ENCODE results near the gene RAB17.
"Not testable (repeated sequence)": the region's sequence is repeated elsewhere in the genome, so short reads cannot be mapped to it uniquely, and the experiment has no call there.

Gene RAB17

DNA sequence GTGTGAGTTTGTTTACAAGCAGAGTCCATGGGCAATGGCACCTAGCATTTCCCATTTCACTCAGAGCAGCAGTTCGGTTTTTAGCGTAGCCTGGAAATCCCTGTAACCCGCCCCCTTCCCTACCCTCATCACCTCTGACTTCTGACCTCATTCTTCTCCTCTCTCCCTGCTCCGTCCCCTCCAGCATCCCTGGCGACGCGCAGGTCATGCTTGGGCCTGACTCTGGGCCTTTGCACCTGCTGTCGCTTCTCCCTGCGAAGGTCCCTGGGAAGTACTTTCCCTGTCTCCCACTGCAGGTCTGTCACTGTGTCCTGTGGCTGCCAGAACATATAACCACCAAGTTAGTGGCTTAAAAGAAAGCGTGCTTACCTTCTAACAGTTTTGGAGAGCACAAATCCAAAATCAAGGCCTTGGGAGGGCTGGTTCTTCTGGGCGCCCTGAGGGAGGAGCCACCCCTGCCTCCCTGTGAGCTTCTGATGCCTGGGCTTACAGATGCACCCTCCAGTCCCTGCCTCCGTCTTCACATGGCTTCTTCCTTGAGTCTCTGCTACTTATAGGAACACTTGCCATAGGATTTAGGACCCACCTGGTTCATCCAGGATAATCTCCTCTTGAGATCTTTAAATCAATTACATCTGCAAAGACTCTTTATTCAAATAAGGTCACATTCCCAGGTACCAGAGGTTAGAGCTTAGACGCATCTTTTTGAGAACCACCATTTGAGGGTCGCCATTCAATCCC is 8.1 kb upstream of the RAB17 start:
- no peak for DNase-seq (ENCODE audit: low spot score)

DNA sequence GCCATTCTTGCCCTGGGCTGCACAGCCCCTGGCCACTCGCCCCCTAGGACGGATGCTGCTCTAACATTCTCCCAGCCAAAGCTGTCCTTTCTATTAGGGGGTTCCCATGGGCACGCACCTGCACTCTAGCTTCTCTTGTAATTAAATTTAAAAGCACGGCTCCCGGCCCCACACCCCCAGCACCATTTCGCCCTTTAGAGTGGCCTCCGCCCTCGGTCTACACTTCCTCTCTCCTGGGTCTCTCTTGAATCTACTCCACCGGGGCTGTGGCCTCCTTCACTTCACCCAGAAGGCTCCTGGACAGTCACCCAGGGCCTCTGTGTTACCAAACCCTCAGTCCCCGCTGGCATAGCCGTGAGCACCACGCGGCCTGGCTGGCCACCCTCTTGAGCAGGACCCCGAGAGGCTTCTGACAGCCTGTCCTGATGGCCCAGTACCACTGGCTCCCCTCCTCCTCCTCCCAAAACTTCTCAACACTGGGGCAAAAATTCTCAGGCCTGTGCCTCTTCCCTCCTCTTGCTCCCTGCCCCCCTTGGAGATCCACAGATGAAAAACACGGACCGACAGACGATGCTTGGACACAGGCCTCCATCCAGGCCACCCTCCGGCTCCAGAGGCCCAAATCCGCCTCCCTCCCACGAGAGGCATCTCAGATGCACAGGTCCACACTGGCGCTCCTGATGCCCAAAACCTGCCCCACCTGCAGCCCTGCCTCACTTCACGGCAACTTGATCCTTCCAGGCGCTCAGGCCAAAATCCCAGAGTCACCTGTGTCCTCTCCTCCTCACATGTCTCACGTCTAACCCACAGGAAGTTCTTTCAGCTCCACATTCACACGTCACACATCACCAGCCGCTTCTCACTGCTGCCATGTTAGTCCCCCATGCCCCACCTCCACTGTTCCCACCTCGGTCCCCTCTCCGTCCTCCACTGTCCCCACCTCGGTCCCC is 6.9 kb upstream of the RAB17 start:
- DNase-seq (ENCODE audit: low spot score) = no peak

DNA sequence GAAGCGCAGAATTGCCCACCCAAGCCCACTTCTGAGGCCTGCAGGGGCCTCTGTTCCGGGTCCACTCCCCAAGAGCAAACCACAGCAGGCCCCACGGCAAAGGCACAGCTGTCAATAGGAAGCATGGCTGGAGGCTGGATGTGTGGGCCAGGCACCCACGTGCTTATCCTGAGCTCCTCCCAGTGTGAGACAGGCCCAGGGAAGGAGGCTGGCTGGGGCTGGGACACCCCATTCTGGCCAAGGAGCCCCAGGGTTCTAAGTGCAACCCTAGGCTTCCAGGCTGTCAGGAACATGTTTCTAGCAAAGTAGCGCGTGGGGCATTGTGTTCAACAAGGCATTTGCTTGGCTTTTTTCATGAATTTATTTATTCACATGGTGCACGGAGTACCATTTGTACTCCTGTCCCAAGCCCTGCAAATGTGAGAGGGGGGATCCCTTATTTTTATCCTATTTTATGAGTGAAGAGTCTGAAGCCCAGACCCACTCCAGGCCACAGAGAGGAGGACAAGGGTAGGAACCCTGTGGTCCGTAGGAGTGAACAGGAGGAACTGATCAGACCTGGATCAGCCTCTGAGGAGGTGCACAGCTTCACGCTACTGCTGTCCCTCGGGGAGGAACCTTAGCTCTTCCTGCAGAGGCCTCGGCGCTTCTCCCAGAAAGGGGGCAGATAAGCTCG is 6.1 kb upstream of the RAB17 start:
- no peak for DNase-seq (ENCODE audit: low spot score)

DNA sequence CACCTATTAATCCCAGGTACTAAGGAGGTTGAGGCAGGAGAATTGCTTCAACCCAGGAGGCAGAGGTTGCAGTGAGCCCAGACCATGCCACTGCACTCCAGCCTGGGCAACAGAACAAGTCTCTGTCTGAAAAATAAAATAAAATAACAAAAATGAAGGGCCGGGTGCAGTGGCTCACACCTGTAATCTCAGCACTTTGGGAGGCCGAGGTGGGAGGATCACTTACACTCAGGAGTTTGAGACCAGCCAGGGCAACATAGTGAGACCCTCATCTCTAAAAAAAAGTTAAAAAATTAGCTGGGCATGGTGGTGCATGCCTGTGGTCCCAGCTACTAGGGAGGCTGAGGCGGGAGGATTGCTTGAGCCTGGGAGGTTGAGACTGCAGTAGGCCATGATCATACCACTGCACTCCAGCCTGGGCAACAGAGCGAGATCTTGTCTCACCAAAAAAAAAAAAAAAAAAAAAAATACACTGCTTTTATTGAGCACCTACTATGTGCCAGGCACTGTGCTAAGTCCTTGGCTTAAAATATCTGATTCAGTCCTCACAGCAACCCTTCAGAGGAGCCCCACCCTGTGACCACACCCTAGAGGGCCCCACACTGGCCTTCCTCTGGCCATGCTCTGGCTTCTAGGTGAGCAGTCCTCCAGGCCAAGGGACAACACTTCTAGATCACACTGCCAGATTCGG is 5.4 kb upstream of the RAB17 start:
- not testable (repeated sequence) for DNase-seq (ENCODE audit: low spot score)

DNA sequence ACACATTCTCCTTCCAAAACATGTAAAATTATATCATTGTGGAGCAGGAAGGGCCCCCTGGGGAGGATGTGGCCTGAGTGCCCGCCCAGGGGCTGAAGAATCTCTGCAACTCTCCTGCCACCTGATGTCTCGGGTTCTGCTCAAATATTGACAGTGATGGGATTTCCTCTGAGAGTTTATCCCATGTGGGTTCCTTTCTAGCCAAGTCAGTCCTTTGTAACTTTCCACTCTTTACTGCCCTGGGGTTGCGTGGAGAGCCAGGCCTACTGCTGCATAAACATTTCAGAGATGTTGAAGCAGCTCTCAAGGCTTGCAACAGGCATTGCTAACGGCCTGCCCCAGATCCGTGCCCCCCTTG is 4.0 kb upstream of the RAB17 start:
- no peak for DNase-seq (ENCODE audit: low spot score)

DNA sequence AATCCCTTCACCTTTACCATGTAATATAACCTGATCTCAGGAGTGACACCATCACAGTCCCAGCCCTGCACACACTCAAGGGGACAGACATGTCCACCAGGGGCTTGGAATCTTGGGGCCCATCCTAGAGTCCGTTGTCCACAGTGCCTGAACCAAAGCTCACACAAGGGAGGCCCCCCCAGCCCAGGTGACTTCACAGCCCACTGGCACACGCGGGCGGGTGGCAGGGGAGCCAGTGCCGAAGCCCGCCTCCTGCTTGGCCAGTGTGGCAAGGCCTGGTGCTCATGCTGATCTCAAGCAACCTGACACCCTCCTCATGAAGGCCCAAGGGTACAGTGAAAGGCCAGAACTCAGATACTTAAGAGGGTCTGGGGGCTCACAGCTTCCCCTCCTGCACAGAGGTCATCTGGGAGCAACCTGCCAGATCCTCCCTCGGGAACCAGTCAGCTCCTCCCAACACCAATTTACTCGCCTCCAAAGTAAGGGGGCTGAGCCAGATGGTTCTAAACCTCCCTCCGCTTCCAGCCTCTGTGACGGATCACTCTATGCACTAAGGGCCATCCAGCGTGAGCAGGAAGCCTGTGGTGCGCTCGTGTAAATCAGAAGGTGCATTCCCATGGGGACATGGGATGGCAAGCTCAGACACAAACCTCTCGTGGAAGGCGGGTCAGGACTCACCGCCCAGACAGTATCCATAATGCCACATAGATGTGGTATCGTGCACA is 3.2 kb upstream of the RAB17 start:
- no peak for DNase-seq (ENCODE audit: low spot score)

DNA sequence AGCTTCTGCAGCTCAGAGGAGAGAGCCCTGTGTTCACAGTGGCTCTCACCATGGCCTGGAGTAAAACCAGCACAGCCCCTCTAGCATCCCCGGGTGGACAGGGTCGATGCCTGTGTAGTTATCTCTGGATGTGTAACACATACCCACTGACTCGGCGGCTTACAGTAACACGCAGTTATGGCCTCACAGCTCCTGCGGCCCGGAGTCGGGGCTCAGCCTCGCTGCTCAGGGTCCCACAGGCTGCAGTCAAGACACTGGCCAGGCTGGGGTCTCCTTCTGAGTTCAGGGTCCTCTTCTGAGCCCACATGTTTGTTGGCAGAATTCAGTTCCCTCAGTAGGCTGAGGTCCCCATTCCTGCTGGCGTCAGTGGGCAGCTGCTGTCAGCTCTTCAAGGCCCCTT is 2.5 kb upstream of the RAB17 start:
- DNase-seq (ENCODE audit: low spot score) = no peak

DNA sequence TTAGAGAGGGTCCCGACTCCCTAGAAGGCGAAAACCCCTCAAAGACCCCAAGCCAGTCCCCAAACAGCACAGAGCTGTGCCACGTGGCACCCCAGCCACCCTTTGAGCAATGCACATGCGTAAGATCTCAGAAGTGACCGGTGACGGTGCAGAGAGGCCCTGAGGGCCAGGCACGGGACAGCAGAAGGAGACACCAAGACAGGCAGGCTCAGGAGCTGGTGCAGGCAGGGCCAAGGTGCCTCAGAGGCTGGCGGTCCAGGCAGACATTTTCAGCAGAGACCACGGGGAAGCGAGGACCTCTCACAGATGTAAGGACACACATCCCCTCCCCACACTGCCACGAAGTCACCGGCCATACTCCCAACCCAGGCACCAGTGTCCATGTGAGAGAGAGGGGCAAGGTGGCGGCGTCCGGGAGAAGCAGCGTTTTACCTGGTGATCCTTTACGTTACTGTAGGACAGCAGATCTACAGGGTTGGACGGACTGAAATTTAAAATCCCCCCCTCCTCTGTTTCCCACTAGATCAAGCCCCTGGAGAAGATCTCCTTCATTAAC is 2.0 kb upstream of the RAB17 start:
- no peak for DNase-seq (ENCODE audit: low spot score)

DNA sequence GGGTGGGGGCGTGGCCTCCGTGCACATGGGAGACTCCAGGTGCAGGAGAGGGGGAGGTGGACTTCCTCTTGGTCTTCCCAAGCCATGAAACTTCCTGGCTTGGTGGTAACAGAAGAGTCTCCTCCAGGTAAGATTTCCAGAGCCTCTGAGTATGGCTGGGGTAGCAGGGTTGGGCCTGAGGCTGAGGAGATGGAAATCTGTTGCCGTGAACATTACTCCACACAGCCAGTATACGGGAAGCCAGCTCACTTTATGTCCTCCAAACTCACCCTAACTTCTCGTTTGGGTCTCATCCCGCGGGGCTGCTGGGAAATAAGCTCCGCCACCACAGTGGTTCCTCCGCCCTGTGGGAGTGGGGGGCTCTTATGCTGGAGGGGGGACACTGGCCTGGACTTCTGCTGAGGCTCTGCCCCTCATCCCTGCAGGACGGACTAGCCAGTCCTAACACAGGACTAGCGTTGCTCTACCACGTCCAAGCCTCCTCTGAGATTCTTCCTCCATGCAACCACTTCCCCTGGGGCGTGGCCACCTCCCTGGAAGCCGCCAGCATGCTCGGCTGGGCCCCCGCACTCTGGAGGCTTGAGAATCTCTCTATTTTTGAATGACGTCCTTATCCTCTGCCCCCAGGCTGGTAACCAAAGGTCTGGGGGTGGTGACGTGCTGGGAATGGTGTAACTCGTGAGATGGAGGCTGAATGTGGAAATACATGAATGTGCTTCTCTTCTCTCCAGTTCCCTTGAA is 777 bp upstream of the RAB17 start:
- DNase-seq (ENCODE audit: low spot score) = peak; percentile 83

DNA sequence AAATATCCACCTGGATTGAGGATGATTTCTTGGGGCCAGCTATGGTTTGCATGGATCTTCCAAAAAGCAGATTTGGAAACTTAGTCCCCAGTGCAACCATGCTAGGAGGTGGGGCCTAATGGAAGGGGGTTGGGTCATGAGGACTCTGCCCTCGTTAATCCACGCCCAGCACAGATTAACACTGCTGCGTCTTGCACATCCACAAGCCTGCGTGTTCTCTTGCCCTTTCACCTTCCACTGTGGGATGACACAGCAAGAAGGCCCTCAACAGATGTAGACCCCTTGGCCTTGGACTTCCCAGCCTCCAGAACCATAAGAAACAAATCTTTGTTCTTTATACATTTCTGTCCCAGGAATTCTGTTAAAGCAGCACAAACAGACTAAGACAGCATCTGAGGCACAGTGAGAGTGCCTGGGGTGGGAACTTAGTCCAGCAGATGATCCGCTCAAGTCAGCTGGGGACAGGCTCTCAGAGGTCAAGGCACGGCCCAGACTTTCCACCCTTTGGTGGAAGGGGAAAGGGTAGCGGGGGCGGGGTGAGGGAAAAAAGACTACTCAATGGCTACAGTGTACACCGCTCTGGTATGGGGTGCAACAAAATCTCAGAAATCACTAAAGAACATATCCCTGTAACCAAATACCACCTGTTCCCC is 2.4 kb downstream of the RAB17 start:
- no peak for DNase-seq (ENCODE audit: low spot score)

DNA sequence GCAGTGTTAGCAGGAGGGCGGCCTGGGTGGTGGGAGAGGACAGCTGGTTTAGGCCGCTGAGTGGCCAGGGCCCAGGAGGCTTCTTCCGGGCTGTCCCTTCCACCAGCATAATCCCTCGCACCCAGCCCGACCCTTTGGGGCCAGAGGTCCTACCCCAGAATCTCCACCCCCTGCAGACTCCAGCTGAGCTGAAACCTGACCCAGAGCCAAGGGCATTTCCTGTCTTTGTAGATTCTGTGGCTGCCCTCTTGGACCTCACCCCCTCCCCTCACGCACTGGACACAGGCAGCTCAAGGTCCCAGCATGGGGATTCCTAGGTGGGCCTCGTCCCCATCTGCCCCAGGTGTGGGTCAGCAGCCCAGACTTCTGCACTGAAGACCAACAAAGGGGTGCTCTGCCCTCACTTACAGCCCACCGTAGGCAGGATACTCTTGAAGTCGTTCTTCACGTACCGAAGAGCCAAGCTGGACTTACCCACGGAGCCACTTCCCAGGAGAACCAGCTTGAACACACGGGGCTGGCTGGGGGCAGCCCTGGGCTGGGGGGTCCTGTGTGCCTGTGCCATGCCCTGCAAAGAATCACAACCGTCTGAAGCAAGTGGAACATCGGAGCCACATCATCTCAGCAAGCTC is 4.8 kb downstream of the RAB17 start:
- DNase-seq (ENCODE audit: low spot score) = no peak

DNA sequence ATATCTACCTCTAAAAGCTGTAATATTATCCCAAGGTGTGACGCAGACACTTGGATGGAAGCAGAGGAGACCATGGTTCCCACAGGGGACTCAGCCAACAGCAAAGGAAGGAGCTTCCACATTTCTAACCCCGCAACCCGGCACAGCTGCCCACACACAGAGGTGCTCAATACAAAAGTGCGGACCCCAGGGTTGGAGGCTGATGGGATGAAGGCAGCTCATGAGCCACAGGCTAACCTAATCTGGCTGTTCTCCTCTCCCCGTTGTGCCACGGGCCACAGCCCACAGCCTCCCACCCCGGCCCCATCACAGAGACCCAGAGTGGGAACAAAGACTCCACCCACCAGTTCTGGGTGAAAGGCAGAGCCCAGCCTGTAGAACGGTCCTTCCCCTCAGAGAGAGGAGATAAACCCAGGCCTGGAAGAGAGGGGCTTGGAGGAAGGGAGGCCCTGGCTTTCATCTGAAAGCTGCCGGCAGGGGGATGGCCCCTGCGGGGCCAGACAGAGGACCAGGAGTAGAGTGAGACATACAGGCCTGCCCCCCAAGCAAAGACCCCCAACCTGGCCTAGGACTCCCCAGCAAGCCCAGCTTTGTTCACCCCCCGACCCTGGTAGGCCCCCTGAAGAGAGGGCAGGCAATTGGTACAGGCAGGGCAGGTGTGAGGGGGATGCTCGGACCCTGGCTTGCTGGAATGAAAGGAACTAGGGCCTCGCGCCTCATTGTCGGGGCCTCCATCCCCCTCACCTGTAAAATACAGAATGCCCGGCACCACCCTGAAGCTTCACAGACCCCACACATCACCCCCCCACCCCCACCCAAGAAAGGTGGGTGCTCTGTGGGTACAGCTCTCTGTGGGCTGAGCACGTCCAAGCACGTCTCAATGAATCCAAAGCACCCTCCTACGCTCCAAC is 6.9 kb downstream of the RAB17 start:
- DNase-seq (ENCODE audit: low spot score) = no peak

DNA sequence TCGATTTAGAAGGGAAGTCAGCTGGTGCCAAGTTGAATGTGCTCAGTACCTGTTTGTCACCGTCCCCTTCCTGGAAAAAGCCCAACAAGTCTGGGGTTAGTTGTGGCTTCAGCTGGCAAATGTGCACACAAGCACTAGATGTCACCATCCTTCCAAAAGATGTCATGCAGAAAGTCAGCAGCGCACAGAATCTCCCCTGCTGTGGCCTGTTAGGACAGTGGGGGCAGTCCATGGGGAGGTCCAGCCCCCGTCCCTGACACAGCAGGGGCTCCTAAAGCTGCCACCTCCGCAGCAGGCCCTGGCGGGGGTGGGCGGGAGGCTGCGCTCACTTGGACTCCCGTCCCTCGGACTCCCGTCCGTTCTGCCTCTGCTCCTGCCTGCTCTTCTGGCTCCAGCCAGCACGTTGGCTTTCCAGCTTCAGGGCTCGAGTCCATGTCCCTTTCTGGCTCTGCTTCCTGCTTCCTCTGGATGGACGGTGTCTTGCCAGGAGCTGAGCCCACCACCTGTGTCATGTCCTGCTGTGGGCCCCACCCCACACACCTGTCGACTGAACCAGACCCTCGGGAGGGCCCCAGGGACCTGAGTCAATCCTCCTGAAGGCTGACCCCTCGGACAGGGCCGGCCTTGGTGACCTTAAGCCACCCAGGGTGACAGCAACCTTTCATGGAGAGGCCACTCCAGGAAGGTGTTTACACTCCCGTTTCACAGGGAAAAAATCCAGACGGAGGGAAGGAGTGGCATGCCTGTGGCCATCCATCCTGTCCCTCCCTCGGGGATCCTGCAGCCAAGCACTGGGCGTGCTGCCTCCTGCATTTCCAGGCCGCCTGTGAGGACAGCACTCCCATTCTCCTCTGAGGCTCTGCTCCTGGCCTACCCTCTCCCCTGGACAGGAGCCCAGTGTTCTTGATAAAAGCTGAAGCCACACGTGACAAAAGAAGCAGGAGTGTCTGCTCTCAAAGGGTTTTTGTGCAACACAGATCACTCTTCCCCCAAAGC is 8.5 kb downstream of the RAB17 start:
- peak; percentile 95 for DNase-seq (ENCODE audit: low spot score)

DNA sequence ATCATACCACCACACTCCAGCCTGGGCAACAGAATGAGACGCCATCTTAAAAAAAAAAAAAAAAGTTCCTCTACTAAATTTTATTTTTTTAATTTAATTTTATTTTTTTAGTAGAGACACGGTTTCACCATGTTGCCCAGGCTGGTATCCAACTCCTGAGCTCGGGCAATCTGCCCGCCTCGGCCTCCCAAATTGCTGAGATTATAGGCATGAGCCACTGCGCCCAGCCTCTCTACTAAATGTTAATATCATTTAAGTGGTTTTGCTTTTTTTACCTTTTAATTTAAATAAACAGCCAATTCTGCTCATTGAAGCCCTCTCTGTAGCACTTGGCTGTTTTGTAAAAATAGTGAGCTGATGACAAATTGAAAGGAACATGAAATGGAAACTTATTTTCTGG is 9.2 kb downstream of the RAB17 start:
- DNase-seq (ENCODE audit: low spot score) = no peak

DNA sequence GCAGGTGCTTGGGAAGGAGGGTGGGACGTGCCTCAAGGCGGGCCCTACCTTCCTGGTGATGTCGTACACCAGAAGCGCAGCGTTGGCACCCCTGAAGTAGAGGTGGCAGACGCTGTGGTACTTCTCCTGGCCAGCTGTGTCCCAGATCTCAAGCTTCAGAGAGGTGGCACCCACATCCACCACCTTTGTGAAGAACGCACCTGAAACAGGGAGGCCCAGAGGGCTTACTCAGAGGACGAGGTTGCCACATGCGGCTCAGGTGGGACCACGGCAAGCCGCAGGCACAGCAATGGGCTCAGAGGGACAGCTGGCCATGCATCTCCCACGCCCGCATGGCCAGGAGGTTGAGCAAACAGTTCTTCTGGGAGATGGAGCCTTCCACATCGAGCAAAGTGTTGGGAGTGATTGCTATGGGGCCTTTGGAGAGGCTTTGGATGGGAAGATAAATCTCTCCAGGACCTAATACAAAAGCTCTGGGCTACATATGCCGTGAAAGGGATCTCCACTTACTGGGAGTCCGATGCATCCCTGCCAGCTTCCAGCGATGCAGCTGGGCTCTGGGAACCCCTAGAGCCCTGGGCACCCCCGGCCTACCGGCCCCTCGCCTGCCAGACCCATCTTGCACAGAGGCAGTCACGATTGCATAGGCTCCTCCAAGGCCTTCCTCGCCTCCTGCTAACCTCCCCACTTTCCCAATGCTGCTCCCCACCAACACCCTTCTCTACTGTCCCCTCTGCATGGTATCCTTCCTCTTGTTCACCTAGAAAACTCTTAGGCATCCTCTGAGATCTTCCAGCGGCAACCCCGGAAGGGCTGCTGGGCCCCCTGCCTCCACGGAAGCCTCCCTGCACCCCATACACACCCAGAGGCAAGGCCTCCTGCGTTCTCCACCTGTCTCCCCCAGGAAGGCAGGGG is 12.3 kb downstream of the RAB17 start:
- no peak for DNase-seq (ENCODE audit: low spot score)

DNA sequence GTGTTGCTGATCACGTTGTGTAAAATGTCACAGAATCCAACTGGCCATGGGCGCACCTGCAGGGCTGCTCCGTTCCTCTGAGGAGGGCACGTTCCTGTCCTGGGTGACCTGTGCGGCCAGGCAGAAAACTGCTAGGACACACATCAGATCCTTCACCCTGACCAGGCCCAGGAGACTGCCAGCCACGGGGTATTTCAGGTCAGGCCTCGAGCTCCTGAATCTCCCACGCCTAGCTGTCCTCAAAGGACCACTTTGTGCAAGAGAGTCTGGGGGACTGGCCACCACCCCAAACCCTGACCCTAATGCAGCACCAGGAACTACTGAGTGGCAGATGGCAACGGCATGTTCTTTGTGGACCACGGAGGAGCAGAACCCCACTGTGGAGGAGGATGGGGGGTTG is 13.1 kb downstream of the RAB17 start:
- DNase-seq (ENCODE audit: low spot score) = no peak

Data from COLO829 (cell line).